Lower leg skin (tissue), 4 donors: ENCODE data around the gene OSBP2. TPM values are rescaled to one million over a fixed set of nuclear protein-coding genes. Genes with fewer than 3 reads are reported as not detected.

Experiments
- DNase-seq, 2 donors: peaks; one replicate each; pipeline ENCODE4 v3.0.0-alpha.2; 2019; ENCODE audit warnings: low spot score in 2 of 2
- H3K4me3 ChIP-seq: fragments of 200-600 bp; sonication (generic); 2 replicates; pipeline ENCODE4 v1.5.1; 2017; ENCODE audit warnings: mild to moderate bottlenecking, low read depth; ENCODE audit not compliant: poor library complexity, severe bottlenecking
- POLR2A ChIP-seq, 2 donors: fragments of 450-650 bp; IDR thresholded peaks; one replicate each; pipeline ENCODE4 v1.6.1; 2016 to 2017; ENCODE audit warnings: antibody characterized with exemption in 2 of 2, mild to moderate bottlenecking in 1 of 2, moderate library complexity in 1 of 2
- WGBS, 2 donors: methylation state at CpG; one replicate each; pipeline ENCODE4 v1.1.5; 2018; 5-methylcytosine and 5-hydroxymethylcytosine counted together
- intact Hi-C: fragments of 100-400 bp; cut with DNase I; formaldehyde crosslinking; loops from one replicate; pipeline ENCODE4 v1.15.0; 2023; ENCODE audit warnings: low total_unique reads
- total RNA-seq, 4 donors: library from RNA; depleted of rRNA; stranded (reverse); fragments of >200 nt; gene quantifications; one replicate each; pipeline ENCODE4 v1.1.0, GENCODE V29; 2016
- TF ChIP-seq, protein P1 (sequence below), 3 donors: fragments of 450-650 bp; IDR thresholded peaks; one replicate each; pipeline ENCODE4 v1.5.1; 2016; ENCODE audit warnings: antibody characterized with exemption in 3 of 3, mild to moderate bottlenecking in 3 of 3, moderate library complexity in 2 of 3

The OSBP2 gene
- total RNA-seq, 4 donors from 2014 or later = 7.2 to 13.3 (median 10.0) TPM

DNA sequence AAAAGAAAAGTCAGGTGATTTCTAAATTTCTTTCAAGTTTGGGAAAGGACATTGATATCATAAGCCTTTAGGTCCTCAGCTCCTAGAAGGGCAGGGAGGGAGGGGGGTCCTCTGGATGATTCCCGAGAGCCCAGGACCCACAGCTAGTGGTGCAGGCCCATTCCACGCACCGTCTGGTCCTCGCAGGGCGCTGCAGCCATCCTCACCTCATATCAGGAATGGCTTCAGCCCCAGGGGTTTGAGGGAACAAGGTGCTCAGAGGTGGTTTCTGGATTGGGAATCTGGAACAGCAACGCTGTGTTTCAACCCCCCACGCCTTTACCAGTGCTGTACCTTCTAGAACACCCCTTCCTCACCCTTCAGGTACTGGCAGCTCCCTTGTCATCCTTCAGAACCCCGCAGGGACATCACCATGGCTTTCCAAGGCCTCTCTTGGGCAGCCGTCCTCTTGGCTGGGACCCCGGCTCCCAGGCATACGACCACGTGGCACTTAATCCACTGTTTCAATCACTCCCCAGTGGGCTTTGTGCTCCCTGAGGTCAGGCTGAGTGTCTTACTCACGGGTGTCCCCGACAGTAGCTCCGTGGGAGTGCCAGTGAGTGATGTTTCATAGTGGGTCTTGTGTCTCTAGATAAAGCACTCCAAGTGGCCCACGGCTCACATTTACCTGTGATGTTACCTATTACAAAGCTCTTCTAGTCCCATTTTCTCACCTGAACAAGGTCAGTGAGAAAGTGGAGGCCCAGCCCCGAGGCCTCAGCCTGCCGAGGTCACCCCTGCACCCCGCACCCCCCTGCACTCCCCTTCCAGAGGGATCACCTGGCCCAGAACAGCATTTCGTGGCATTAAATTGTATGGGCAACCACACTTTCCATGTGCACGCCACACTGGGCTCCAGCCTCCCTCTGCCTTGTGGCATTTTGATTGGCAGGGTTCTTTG, 180.0 kb downstream of the OSBP2 start:
- DNase-seq = peak in 1 of 2 donors; percentile 68
- TF ChIP-seq POLR2A (IDR thresholded peaks at IDR 0.05) = no peak
- TF ChIP-seq, protein P1, sequence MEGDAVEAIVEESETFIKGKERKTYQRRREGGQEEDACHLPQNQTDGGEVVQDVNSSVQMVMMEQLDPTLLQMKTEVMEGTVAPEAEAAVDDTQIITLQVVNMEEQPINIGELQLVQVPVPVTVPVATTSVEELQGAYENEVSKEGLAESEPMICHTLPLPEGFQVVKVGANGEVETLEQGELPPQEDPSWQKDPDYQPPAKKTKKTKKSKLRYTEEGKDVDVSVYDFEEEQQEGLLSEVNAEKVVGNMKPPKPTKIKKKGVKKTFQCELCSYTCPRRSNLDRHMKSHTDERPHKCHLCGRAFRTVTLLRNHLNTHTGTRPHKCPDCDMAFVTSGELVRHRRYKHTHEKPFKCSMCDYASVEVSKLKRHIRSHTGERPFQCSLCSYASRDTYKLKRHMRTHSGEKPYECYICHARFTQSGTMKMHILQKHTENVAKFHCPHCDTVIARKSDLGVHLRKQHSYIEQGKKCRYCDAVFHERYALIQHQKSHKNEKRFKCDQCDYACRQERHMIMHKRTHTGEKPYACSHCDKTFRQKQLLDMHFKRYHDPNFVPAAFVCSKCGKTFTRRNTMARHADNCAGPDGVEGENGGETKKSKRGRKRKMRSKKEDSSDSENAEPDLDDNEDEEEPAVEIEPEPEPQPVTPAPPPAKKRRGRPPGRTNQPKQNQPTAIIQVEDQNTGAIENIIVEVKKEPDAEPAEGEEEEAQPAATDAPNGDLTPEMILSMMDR (IDR thresholded peaks at IDR 0.05) = no peak
- WGBS, 2 donors = 88 to 92% methylated on average over 21 of the region's 21 CpGs
- no peak overlapping the region for H3K4me3 ChIP-seq
- intact Hi-C loops = no loop called here

DNA sequence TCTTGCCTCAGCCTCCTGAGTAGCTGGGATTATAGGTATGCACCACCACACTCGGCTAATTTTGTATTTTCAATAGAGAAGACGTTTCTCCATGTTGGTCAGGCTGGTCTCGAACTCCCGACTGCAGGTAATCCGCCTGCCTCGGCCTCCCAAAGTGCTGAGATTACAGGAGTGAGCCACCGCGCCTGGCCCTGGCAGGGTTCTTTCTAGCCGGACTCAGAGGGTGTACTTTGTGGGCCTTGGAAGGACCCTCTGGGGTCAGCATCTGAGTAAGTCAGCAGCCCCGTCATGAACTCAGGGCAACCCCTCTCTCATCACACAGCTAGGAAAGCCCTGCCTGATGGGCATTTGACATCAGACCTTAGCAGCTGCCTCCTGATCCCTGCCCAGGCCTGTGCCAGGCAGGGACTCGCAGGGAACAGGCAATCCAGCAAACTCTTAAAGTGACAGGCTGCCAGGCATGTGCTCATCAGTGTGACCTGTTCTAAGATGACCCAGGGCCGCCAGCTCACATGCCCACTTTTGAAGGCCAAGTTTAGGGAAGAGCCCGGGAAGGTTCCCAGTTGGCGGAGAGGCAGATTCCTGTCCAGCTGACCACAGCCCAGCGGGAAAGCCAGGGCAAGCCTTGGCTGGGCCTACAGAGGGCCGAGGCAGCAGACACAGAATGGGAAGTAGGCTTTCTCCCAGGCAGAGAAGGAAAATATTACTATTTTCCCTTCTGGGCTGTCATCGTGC, 181.0 kb downstream of the OSBP2 start:
- peak in 1 of 2 donors; percentile 77 for DNase-seq
- WGBS, 2 donors = 80 to 82% methylated on average over 14 to 17 of the region's 17 CpGs
- intact Hi-C loops = no loop called here
- H3K4me3 ChIP-seq = no peak overlapping the region
- TF ChIP-seq, protein P1 (IDR thresholded peaks at IDR 0.05) = no peak
- TF ChIP-seq POLR2A (IDR thresholded peaks at IDR 0.05) = no peak

DNA sequence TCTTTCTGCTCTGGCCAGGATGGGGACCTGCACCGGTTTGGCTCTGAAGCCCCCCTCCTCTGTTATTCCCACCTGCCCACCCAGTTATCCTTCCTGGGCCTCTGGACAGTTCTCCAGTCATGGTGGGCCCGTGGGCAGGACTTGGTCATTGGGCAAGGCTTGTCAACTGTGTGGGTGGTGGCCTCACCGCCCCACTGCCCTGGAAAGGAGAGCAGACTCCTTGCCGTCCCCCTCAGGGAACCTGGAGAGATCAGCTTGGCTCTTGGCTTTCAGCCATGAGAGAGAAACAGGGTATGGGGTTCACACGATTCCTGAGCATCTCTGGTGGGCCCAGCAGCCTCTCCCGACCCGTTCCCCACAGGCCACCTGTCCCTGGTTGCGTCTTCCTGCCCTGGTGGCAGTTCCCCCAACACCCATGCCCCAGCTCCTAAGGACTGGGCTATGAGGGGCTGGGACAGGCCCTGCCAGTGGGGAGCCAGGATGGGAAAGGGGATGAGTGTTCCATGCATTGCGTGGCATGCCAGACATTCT, 181.6 kb downstream of the OSBP2 start:
- peak in 1 of 2 donors; percentile 49 for DNase-seq
- 88% methylated on average over 8 to 9 of the region's 9 CpGs for WGBS, 2 donors
- intact Hi-C loops = no loop called here
- H3K4me3 ChIP-seq = no peak overlapping the region
- no peak for TF ChIP-seq POLR2A (IDR thresholded peaks at IDR 0.05)
- TF ChIP-seq, protein P1 (IDR thresholded peaks at IDR 0.05) = no peak

DNA sequence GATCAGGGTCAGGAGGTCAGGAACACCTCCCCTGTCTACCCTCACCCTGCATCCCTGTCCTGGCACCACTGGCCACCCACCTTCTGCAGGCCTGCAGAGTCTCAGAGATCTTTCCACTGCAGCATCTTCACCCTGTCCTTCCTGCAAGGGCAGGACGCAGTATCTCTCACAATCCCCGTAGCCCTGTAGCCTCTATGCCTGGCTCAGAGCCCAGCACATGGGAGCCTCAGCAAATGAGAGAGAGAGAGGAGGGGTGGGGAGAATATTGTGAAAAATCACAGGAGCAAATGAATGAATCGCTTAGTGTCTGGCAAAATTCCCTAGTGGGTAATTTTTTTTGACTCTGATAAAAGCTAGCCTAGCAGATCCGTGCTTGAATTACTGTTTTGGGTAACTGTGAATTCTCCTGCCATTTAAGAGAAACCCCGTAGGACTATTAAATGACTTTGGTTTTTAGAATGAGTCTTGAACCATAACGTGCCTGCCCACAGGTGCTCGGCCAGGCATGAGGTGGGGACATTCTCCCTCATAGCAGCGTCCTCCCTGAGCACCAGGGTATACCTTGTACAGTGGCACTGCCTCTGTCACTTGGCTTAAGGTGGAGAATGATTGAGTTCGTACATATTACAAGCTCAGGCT, 182.4 kb downstream of the OSBP2 start:
- intact Hi-C loops = no loop called here
- H3K4me3 ChIP-seq = no peak overlapping the region
- no peak for DNase-seq
- WGBS, 2 donors = 41 to 53% methylated on average over 9 of the region's 9 CpGs
- TF ChIP-seq, protein P1 (IDR thresholded peaks at IDR 0.05) = no peak
- no peak for TF ChIP-seq POLR2A (IDR thresholded peaks at IDR 0.05)

DNA sequence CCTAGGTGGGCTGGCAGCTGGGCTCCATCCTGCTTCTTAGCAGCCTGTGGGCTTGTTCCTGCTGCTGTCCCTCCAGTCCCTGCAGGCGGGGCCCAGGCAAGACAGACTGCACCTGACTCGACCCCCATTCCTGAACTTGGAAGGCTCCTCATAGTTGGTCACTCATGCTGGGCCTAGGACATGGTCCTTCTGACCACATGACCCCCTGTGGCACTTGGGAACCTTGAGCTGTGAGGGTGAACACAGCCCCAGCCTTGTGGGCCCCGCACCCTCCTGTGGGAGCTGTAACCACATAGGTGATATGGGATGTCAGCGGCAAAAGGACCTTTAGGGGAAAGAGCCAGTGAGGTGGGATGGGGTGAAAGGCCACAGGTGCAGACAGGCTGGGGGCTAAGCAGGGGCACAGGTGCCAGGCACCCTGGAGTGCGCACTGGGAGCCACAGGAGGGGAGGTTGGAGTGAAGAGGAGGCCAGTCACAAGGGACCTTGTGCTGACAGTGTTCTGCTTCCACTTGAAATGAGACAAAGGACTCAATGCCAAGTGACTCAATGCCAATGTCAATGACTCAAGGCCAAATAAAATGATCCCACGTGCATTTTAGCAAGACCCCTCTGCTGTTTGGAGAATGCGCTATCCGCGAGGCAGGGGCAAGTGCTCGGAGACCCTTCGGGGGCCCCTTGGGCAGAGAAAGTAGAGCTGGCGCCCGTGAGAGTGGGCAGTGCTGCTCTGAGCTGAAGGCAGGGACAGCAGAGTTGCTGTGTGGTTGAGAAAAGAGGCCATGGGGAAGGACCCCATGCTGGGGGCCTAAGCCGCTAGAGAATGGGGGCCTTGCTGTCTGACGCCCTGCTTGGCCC, 183.2 kb downstream of the OSBP2 start:
- intact Hi-C loops = no loop called here
- DNase-seq = no peak
- TF ChIP-seq POLR2A (IDR thresholded peaks at IDR 0.05) = no peak
- TF ChIP-seq, protein P1 (IDR thresholded peaks at IDR 0.05) = no peak
- 83 to 93% methylated on average over 14 to 15 of the region's 15 CpGs for WGBS, 2 donors
- no peak overlapping the region for H3K4me3 ChIP-seq
